Prostate gland (tissue), 2 donors: ENCODE data around the gene ACSS1.

Experiments used
- POLR2AphosphoS5 ChIP-seq: sonication (generic); formaldehyde crosslinking; IDR thresholded peaks from one replicate; pipeline ENCODE4 v1.6.1; 2017; ENCODE audit warnings: antibody characterized with exemption
- TF ChIP-seq, protein P1 (sequence below), 4 experiments: fragments of 200-600 bp in 2 of 4; fragments of 450-650 bp in 2 of 4; sonication (generic) in 2 of 4; IDR thresholded peaks; 1 replicate in 3 of 4; 2 replicates in 1 of 4; pipeline ENCODE4 v1.5.1; 2016 to 2019; ENCODE audit warnings: antibody characterized with exemption in 4 of 4, mild to moderate bottlenecking in 2 of 4, moderate library complexity in 2 of 4

DNA sequence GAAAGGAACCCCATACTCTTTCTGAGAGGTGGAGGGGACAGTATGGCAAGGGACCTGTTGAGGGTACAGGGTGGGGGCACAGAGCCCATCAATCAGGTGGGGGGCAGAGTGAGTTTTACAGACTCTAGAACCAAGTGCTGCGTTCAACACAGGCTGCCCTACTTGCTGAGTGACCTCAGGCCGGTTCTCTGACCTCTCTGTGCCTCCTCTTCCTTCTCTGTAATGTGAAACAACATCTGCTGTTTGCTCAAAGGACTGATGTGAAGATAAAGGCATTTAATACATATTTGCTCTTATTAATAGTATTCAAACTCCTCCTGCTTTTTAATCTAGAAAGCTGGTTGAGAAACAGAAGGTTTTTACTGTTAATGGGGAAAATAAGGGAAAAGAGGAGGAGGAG, 39.5 kb downstream of the ACSS1 start:
- TF ChIP-seq, protein P1, sequence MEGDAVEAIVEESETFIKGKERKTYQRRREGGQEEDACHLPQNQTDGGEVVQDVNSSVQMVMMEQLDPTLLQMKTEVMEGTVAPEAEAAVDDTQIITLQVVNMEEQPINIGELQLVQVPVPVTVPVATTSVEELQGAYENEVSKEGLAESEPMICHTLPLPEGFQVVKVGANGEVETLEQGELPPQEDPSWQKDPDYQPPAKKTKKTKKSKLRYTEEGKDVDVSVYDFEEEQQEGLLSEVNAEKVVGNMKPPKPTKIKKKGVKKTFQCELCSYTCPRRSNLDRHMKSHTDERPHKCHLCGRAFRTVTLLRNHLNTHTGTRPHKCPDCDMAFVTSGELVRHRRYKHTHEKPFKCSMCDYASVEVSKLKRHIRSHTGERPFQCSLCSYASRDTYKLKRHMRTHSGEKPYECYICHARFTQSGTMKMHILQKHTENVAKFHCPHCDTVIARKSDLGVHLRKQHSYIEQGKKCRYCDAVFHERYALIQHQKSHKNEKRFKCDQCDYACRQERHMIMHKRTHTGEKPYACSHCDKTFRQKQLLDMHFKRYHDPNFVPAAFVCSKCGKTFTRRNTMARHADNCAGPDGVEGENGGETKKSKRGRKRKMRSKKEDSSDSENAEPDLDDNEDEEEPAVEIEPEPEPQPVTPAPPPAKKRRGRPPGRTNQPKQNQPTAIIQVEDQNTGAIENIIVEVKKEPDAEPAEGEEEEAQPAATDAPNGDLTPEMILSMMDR (IDR thresholded peaks at IDR 0.05) = no peak
- TF ChIP-seq POLR2AphosphoS5 = no peak
